ENCODE results near the gene TSPAN14. TPM values are rescaled to one million over a fixed set of nuclear protein-coding genes. Genes with fewer than 3 reads are reported as not detected.

The TSPAN14 gene
- total RNA-seq, 1 donor from 2014 or later = 36.6 TPM

Other genes starting within 250 kb of the TSPAN14 start
- 434 TPM for gene ANXA11, start 248.8 kb upstream of the TSPAN14 start, total RNA-seq
- 0.30 TPM for gene MAT1A, start 164.7 kb upstream of the TSPAN14 start, total RNA-seq
- not detected for gene DYDC1, start 97.6 kb upstream of the TSPAN14 start, total RNA-seq
- gene DYDC2, start 97.5 kb upstream of the TSPAN14 start, total RNA-seq = not detected
- 110 TPM for gene PRXL2A, start 45.8 kb upstream of the TSPAN14 start, total RNA-seq
- not detected for gene SH2D4B, start 83.6 kb downstream of the TSPAN14 start, total RNA-seq

Data from Right ventricle myocardium superior (tissue), 1 donor.